Hematopoietic multipotent progenitor cell treated with erythropoietin and hydrocortisone succinate and interleukin-3 and kit ligand, for 17 days (in vitro differentiated cells): Measurements from ENCODE around the gene GABBR2.

Source experiments
- DNase-seq: peaks from one replicate; pipeline ENCODE4 v3.0.0-alpha.2; 2015; ENCODE audit warnings: low spot score

The GABBR2 gene

GRCh38 chr9:98341157-98342097, 367.3 kb downstream of the GABBR2 start:
- no peak for DNase-seq

GRCh38 chr9:98339987-98340800, 368.5 kb downstream of the GABBR2 start:
- DNase-seq = no peak

- DNase-seq = no peak
Observed at GRCh38 chr9:98335661-98336060, 373.1 kb downstream of the GABBR2 start.

GRCh38 chr9:98334796-98335195, 373.9 kb downstream of the GABBR2 start:
- no peak for DNase-seq

- no peak for DNase-seq
Observed at GRCh38 chr9:98333703-98334582, 374.8 kb downstream of the GABBR2 start.

GRCh38 chr9:98332405-98332831, 376.3 kb downstream of the GABBR2 start:
- DNase-seq = no peak

GRCh38 chr9:98331536-98332259, 377.0 kb downstream of the GABBR2 start:
- DNase-seq = no peak

GRCh38 chr9:98330831-98331230, 377.9 kb downstream of the GABBR2 start:
- no peak for DNase-seq

GRCh38 chr9:98329904-98330303, 378.8 kb downstream of the GABBR2 start:
- DNase-seq = no peak

- DNase-seq = no peak
Observed at GRCh38 chr9:98329281-98329680, 379.5 kb downstream of the GABBR2 start.

- no peak for DNase-seq
Observed at GRCh38 chr9:98328770-98329169, 380.0 kb downstream of the GABBR2 start.

GRCh38 chr9:98328141-98328540, 380.6 kb downstream of the GABBR2 start:
- no peak for DNase-seq

GRCh38 chr9:98327249-98327561, 381.5 kb downstream of the GABBR2 start:
- no peak for DNase-seq

- no peak for DNase-seq
Observed at GRCh38 chr9:98326459-98327248, 382.1 kb downstream of the GABBR2 start.

- DNase-seq = no peak
Observed at GRCh38 chr9:98324801-98325200, 383.9 kb downstream of the GABBR2 start.

- DNase-seq = no peak
Observed at GRCh38 chr9:98323831-98324135, 385.0 kb downstream of the GABBR2 start.

GRCh38 chr9:98323051-98323830, 385.5 kb downstream of the GABBR2 start:
- DNase-seq = no peak

- no peak for DNase-seq
Observed at GRCh38 chr9:98321269-98321668, 387.5 kb downstream of the GABBR2 start.

GRCh38 chr9:98318834-98319478, 389.8 kb downstream of the GABBR2 start:
- no peak for DNase-seq
